ENCODE results near the gene C11orf16. TPM values are rescaled to one million over a fixed set of nuclear protein-coding genes. Genes with fewer than 3 reads are reported as not detected.
"Not testable (repeated sequence)": the region's sequence is repeated elsewhere in the genome, so short reads cannot be mapped to it uniquely, and the experiment has no call there.

C11orf16 gene
- total RNA-seq, 1 experiment from 2014 or later, result not detected

GRCh38 chr11:8935789-8936188 is 3.0 kb upstream of the C11orf16 start:
- not testable (repeated sequence) for DNase-seq (ENCODE audit: low read depth)

- DNase-seq (ENCODE audit: low read depth), result peak; percentile 65
These were observed 2.2 kb upstream of the C11orf16 start for GRCh38 chr11:8934742-8935488.

DNA sequence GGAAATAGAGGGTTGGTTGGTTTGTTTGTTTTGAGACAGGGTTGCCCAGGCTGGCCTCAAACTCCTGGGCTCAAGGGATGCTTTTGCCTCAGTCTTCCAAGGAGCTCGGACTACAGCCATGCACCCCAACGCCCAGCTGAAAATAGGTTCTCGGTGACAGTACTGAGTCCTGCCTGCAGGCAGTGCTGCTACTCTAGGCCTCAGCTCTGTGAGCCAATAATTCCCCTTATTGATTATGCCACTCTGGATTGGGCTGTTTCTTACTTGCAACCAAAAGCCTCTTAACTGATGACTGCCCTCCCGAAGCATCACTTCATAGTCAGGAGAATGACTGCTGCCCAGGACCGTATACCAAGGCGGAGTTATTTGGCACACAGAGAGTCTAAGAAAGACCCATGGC is 1.2 kb upstream of the C11orf16 start:
- DNase-seq (ENCODE audit: low read depth), result no peak

DNA sequence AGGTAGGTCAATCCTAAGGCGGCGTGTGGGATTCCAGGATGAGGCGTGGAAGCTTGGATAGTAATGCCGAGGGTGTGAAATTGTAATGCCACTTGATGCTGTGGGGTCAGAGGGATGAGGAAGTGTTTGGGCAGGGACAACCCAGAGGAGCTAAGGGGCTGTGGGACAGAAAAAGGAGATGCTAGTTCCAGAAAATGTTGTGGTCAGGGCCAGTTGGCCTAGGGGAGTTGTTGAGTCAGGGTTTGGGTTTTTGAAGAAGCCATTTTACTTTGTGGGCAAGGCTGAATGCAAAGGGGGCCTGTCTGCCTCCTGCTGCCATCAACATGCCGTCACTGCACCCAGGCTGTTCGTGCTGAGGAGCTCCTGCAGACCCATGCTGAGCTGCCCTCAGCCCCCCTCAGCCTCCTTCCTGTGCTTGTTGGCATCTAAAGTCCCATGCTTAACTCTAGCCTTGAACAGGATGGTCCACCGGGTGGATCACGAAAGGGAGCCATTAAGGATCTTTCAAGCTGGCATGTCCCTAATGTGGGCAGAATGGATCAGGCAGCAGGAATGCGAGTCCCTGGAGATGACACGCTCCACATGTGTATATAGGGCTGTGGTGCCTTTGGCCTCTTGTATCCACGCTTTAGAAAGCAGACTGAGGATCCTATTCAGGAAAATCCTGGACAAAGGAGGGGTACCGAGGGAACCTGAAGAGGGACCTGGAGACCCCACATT is 2.1 kb downstream of the C11orf16 start:
- peak; percentile 57 for DNase-seq (ENCODE audit: low read depth)

GRCh38 chr11:8928981-8929615 is 3.6 kb downstream of the C11orf16 start:
- peak; percentile 85 for DNase-seq (ENCODE audit: low read depth)

- DNase-seq (ENCODE audit: low read depth), result no peak
These were observed 4.5 kb downstream of the C11orf16 start for GRCh38 chr11:8928205-8928604.

GRCh38 chr11:8927233-8927632 is 5.5 kb downstream of the C11orf16 start:
- no peak for DNase-seq (ENCODE audit: low read depth)

DNA sequence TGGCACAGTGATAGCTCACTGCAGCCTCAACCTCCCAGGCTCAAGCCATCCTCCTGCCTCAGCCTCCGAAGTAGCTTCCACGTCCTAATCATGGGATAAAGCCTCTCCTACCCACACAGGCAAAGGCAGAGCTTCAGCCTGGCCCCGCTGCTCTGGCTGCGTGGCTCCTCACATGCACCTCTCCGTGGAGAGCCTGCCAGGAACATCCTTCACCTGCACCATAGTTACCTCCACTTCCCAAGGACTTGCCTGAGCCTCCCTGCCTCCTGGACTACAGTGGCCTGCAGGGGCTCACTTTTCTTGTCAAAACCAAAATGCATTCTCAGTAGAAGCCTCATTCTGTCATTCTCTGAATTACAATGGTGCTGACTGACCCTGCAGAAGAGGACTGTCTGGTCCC is 6.5 kb downstream of the C11orf16 start:
- DNase-seq (ENCODE audit: low read depth), result no peak

GRCh38 chr11:8925711-8926110 is 7.0 kb downstream of the C11orf16 start:
- DNase-seq (ENCODE audit: low read depth), result no peak

GRCh38 chr11:8922691-8923090 is 10.1 kb downstream of the C11orf16 start:
- DNase-seq (ENCODE audit: low read depth), result no peak

- DNase-seq (ENCODE audit: low read depth), result peak; percentile 94
These were observed 15.5 kb downstream of the C11orf16 start for GRCh38 chr11:8917157-8917825.

DNA sequence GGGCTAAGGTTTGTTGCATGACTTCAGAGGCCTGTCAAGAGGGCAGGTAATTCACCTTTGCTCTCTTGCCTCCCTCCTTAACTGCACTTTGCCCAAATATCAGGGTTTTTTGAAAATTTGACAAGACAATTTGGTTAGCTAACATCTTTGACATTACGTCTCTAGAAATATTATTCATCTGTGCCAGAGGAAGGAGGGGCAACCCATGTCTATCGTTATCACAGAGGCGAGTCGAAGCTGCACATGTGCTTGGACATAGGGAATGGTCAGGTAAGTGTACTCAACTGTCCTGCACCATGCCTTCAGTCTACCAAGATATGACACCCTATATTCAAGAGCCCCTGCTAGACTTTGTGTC is 18.1 kb downstream of the C11orf16 start:
- DNase-seq (ENCODE audit: low read depth), result no peak

- peak; percentile 50 for DNase-seq (ENCODE audit: low read depth)
These were observed 18.6 kb downstream of the C11orf16 start for GRCh38 chr11:8913961-8914660.

DNA sequence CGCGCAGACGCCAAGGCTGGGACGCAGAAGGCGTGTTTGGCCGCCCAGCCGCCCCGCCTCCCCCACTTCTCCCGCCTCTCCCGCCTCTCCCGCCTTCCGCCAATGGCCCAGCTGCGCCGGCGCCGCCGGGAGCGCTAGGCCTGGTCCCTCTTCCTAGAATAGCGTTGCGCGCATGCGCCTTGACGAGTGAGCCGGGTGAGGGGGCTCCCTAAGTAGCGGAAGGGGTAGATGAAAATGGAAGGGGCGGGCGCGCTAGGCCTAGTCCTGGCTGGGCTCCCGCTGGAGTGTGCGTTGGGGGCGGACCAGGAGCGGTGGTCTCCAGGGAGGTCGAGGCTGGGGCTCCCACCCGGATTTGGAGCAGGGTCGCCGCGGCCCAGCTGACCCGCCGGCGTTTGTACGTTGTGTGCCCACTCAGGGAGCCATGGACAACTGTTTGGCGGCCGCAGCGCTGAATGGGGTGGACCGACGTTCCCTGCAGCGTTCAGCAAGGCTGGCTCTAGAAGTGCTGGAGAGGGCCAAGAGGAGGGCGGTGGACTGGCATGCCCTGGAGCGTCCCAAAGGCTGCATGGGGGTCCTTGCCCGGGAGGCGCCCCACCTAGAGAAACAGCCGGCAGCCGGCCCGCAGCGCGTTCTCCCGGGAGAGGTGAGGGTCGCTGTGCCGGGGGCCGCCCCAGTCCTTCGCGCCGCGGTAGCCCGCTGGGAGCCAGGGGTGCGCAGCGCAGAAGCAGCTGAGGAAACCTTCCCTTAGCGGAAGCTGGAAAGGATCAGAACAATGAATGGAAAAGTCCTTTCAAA is 21.5 kb downstream of the C11orf16 start, which contains the start of gene AKIP1:
Gene AKIP1, plus strand, starts transcription at position 161 of the 795 bp plus-strand sequence. Its CDS starts 261 bp downstream, at position 422.
- peak; percentile 96 for DNase-seq (ENCODE audit: low read depth)

GRCh38 chr11:8910649-8911026 is 22.1 kb downstream of the C11orf16 start:
- DNase-seq (ENCODE audit: low read depth), result no peak

DNA sequence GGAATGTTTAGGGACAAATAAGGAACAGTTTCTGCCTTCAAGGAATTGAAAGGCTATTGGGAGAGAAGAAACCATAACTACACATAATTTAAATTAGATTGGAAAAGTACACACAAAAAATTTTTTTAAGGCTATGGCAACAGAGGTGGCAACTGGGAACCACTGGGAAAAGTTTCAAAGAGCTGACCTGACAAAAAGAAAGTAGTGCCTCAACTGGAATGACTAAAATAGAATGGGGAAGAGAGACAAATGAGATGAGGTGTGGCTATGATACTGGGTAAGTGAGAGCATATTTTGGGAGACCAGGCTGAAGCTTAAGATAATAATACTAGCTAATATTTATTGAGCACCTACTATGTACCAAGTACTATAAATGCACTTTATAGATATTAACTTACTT is 24.6 kb downstream of the C11orf16 start:
- DNase-seq (ENCODE audit: low read depth), result no peak

- peak; percentile 39 for DNase-seq (ENCODE audit: low read depth)
These were observed 25.6 kb downstream of the C11orf16 start for GRCh38 chr11:8907116-8907515.

DNA sequence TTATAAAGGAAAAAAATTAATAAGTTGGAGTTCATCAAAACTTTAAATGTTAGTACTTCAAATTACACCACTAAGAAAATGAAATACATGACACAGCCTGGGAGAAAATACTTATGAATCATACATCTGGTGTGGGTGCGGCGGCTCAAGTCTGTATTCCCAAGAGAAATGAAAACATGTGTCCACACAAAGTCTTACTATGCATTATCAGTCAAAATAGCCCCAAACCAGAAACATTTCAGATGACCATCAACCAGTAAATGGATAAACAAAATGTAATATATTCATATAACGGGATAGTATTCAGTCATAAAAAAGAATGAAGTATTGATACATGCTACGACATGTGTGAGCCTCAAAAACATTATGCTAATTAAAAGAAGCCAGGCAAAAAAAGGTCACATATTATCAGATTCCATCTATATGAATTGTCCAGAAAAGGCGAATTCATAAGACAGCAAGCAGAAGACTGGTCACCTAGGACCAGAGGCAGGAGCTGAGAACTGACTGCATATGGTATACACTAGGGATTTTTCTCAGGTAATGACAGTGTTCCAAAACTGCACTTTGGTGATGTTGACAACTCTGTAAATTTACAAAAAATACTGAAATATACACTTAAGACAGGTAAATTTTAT is 27.1 kb downstream of the C11orf16 start:
- peak; percentile 73 for DNase-seq (ENCODE audit: low read depth)

GRCh38 chr11:8899119-8899753 is 33.5 kb downstream of the C11orf16 start:
- no peak for DNase-seq (ENCODE audit: low read depth)

- not testable (repeated sequence) for DNase-seq (ENCODE audit: low read depth)
These were observed 41.6 kb downstream of the C11orf16 start for GRCh38 chr11:8891185-8891584.
